Effector memory CD4-positive, alpha-beta T cell (primary cell): ENCODE results near the gene C5orf58.

Experiments used
- DNase-seq, 3 donors: peaks; one replicate each; pipeline ENCODE4 v3.0.0-alpha.2; 2020
- H3K27ac ChIP-seq: 2 replicates; pipeline ENCODE4 v1.7.0; 2013; ENCODE audit warnings: mild to moderate bottlenecking, low read length, moderate library complexity; ENCODE audit not compliant: insufficient read depth, poor library complexity, severe bottlenecking
- H3K27me3 ChIP-seq: replicated peaks from 2 replicates; pipeline ENCODE4 v1.7.0; 2013; ENCODE audit warnings: mild to moderate bottlenecking, low read length; ENCODE audit not compliant: insufficient read depth, control insufficient read depth, poor library complexity, severe bottlenecking
- H3K36me3 ChIP-seq: 2 replicates; pipeline ENCODE4 v1.7.0; 2013; ENCODE audit warnings: mild to moderate bottlenecking, low read length, moderate library complexity; ENCODE audit not compliant: control insufficient read depth, insufficient read depth
- H3K4me1 ChIP-seq: 2 replicates; pipeline ENCODE4 v1.7.0; 2013; ENCODE audit warnings: low read length, mild to moderate bottlenecking; ENCODE audit not compliant: control insufficient read depth, insufficient read depth, poor library complexity, severe bottlenecking
- H3K4me3 ChIP-seq: 2 replicates; pipeline ENCODE4 v1.7.0; 2013; ENCODE audit warnings: low read length, low read depth, mild to moderate bottlenecking; ENCODE audit not compliant: insufficient read depth, poor library complexity, severe bottlenecking
- H3K9me3 ChIP-seq: 2 replicates; pipeline ENCODE4 v1.7.0; 2013; ENCODE audit warnings: mild to moderate bottlenecking, low read length, moderate library complexity; ENCODE audit not compliant: control insufficient read depth

C5orf58 gene

GRCh38 chr5:170267431-170268152, 34.8 kb downstream of the C5orf58 start:
- Histone ChIP-seq H3K4me1 (peaks cover 64% of the 10 kb centered on the region), H3K36me3 (peaks cover 72% of the 10 kb centered on the region), H3K27me3 (no peaks in the 10 kb centered on the region), H3K4me3 (no peak overlapping the region), H3K27ac (peak overlapping the region; percentile 74), H3K9me3 (no peaks in the 10 kb centered on the region)
- DNase-seq, result peak; percentile 62 to 75 (median 66)

- peaks cover 63% of the 10 kb centered on the region for H3K4me1 ChIP-seq
- H3K27ac ChIP-seq, result peak overlapping the region; percentile 74
- no peaks in the 10 kb centered on the region for H3K9me3 ChIP-seq
- DNase-seq, result no peak
- H3K36me3 ChIP-seq, result peaks cover 74% of the 10 kb centered on the region
- peak overlapping the region; percentile 12 for H3K4me3 ChIP-seq
- no peaks in the 10 kb centered on the region for H3K27me3 ChIP-seq
Observed at GRCh38 chr5:170268153-170268689, 35.4 kb downstream of the C5orf58 start.

- no peaks in the 10 kb centered on the region for H3K27me3 ChIP-seq
- H3K36me3 ChIP-seq, result peaks cover 74% of the 10 kb centered on the region
- peaks cover 63% of the 10 kb centered on the region for H3K4me1 ChIP-seq
- no peak for DNase-seq
- no peaks in the 10 kb centered on the region for H3K9me3 ChIP-seq
- peak overlapping the region; percentile 12 for H3K4me3 ChIP-seq
- peak overlapping the region; percentile 74 for H3K27ac ChIP-seq
Observed at GRCh38 chr5:170268884-170269283, 36.1 kb downstream of the C5orf58 start.

- Histone ChIP-seq H3K4me3 (no peak overlapping the region), H3K36me3 (peaks cover 73% of the 10 kb centered on the region), H3K9me3 (no peaks in the 10 kb centered on the region), H3K27me3 (no peaks in the 10 kb centered on the region), H3K4me1 (peaks cover 69% of the 10 kb centered on the region), H3K27ac (peak overlapping the region; percentile 74)
- peak in 2 of 3 donors; percentile 50 to 66 for DNase-seq
Observed at GRCh38 chr5:170269579-170269978, 36.8 kb downstream of the C5orf58 start.

- Histone ChIP-seq H3K36me3 (peaks cover 75% of the 10 kb centered on the region), H3K9me3 (no peaks in the 10 kb centered on the region), H3K27ac (peak overlapping the region; percentile 74), H3K4me3 (no peak overlapping the region), H3K27me3 (no peaks in the 10 kb centered on the region), H3K4me1 (peaks cover 78% of the 10 kb centered on the region)
- no peak for DNase-seq
Observed at GRCh38 chr5:170270293-170271069, 37.7 kb downstream of the C5orf58 start.

- peak overlapping the region; percentile 97 for H3K27ac ChIP-seq
- H3K4me1 ChIP-seq, result peaks cover 79% of the 10 kb centered on the region
- H3K36me3 ChIP-seq, result peaks cover 60% of the 10 kb centered on the region
- H3K4me3 ChIP-seq, result no peak overlapping the region
- no peaks in the 10 kb centered on the region for H3K27me3 ChIP-seq
- H3K9me3 ChIP-seq, result no peaks in the 10 kb centered on the region
- peak in 1 of 3 donors; percentile 55 for DNase-seq
Observed at GRCh38 chr5:170273968-170274710, 41.4 kb downstream of the C5orf58 start.

GRCh38 chr5:170275376-170275994, 42.7 kb downstream of the C5orf58 start:
- Histone ChIP-seq H3K27me3 (no peaks in the 10 kb centered on the region), H3K9me3 (no peaks in the 10 kb centered on the region), H3K36me3 (peaks cover 52% of the 10 kb centered on the region), H3K4me1 (peaks cover 81% of the 10 kb centered on the region), H3K4me3 (peak overlapping the region; percentile 15), H3K27ac (peak overlapping the region; percentile 97)
- peak; percentile 53 to 72 (median 65) for DNase-seq

- Histone ChIP-seq H3K36me3 (peaks cover 45% of the 10 kb centered on the region), H3K27me3 (no peaks in the 10 kb centered on the region), H3K4me3 (peak overlapping the region; percentile 15), H3K27ac (peak overlapping the region; percentile 97), H3K9me3 (no peaks in the 10 kb centered on the region), H3K4me1 (peaks cover 81% of the 10 kb centered on the region)
- no peak for DNase-seq
Observed at GRCh38 chr5:170276140-170276539, 43.4 kb downstream of the C5orf58 start.

- Histone ChIP-seq H3K9me3 (no peaks in the 10 kb centered on the region), H3K4me3 (peak overlapping the region; percentile 18), H3K36me3 (peaks cover 39% of the 10 kb centered on the region), H3K4me1 (peaks cover 93% of the 10 kb centered on the region), H3K27me3 (no peaks in the 10 kb centered on the region), H3K27ac (peak overlapping the region; percentile 97)
- DNase-seq, result no peak
Observed at GRCh38 chr5:170277867-170278281, 45.1 kb downstream of the C5orf58 start.
